Measurements from ENCODE around the gene APOC4.

DNA sequence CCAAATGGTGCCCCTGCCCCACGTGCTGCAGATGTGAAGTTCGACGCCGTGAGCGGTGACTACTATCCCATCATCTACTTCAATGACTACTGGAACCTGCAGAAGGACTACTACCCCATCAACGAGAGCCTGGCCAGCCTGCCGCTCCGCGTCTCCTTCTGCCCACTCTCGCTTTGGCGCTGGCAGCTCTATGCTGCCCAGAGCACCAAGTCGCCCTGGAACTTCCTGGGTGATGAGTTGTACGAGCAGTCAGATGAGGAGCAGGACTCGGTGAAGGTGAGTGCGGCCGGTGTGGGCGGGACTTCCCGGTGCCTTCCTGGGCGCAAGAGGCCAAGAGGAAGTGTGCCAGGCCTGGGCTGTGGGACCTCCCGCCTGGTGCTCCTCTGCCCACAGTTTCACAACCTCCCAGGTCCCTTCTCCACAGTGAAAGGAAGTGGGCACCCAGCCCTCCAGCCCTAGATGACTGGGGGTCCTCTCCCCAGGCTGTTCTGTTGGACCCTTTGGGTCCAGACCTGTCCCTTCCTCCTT is 45.2 kb downstream of the APOC4 start:
- no peak for TF ChIP-seq POLR2A (IDR thresholded peaks at IDR 0.05)
- TF ChIP-seq, protein P1, sequence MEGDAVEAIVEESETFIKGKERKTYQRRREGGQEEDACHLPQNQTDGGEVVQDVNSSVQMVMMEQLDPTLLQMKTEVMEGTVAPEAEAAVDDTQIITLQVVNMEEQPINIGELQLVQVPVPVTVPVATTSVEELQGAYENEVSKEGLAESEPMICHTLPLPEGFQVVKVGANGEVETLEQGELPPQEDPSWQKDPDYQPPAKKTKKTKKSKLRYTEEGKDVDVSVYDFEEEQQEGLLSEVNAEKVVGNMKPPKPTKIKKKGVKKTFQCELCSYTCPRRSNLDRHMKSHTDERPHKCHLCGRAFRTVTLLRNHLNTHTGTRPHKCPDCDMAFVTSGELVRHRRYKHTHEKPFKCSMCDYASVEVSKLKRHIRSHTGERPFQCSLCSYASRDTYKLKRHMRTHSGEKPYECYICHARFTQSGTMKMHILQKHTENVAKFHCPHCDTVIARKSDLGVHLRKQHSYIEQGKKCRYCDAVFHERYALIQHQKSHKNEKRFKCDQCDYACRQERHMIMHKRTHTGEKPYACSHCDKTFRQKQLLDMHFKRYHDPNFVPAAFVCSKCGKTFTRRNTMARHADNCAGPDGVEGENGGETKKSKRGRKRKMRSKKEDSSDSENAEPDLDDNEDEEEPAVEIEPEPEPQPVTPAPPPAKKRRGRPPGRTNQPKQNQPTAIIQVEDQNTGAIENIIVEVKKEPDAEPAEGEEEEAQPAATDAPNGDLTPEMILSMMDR (IDR thresholded peaks at IDR 0.05), result no peak
